ENCODE results near the gene KLHL22. TPM values are rescaled to one million over a fixed set of nuclear protein-coding genes. Genes with fewer than 3 reads are reported as not detected.

The KLHL22 gene
- total and polyA plus RNA-seq, 4 donors = 12.1 to 28.3 (median 18.8) TPM

DNA sequence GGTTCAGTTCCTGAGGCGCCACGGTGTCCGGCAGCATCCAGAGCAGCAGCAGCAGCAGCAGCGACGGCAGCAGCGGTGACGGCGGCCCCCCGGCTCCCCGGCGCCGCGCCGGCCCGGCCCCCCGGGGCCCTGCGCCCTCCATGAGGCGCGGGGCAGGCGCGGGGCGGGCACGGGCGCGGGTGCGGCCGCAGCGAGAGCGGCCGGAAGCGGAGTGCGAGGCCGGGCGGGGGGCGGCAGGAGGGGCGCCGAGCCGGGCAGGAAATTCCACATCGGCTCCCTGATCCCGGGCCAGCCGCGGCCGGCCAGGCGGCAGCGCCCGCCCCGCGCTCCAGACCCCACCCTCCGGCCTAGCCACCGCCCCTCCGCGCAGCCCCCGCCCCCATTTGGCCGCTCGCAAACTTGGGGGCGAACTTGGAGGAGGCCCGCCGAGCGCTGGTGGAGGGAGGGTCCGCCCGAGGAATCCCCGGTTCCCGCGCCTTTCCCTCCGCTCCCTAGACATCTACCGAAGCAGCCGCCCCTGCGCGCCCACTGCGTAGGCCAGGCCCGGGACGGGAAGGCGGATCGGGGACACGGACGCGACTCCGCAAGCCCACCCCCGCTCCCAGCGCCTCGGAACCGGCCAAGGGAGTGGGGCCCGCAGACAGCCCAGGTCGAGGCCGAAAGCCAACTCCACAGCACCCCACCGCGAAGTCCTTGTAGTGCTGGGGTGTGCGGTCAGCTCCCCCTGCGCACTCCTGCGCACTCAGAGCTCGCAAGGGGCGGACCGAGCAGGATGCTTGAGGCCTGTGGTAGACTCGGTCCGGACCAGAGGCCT lies 57.8 kb downstream of the KLHL22 start, which contains the start of gene SCARF2:
SCARF2 (minus strand) TSS at position 213 of the 814 bp plus-strand sequence; CDS start at position 142, 71 bp downstream.
- ATAC-seq (ENCODE audit: insufficient read depth, low FRiP score) (peak; percentile 48), DNase-seq (peak; percentile 92 to 96 (median 92))
- H3K4me3 ChIP-seq = peak within 1 kb of the TSS; percentile 63
- H3K27me3 ChIP-seq (ENCODE audit: control insufficient read depth in 3 of 3, insufficient read depth in 3 of 3, low read length in 2 of 3) = no peaks in the 10 kb centered on the region
- H3K4me1 ChIP-seq (ENCODE audit: control insufficient read depth in 5 of 5, insufficient read depth in 5 of 5, low read length in 5 of 5) = peaks cover 0 to 48% (median 15%) of the 10 kb centered on the region in 5 donors
- H3K9ac ChIP-seq (ENCODE audit: insufficient read depth in 1 of 2, low read length in 2 of 2) = peak within 1 kb of the TSS; percentile 54 to 55
- 2% methylated on average over 56 to 95 of the region's 95 CpGs for WGBS, 2 donors
- H3K36me3 ChIP-seq (ENCODE audit: control insufficient read depth in 4 of 4, insufficient read depth in 4 of 4, low read length in 4 of 4) = peaks cover 0 to 4% (median 2%) of the 10 kb centered on the region in 4 donors
- TF ChIP-seq, protein P1, sequence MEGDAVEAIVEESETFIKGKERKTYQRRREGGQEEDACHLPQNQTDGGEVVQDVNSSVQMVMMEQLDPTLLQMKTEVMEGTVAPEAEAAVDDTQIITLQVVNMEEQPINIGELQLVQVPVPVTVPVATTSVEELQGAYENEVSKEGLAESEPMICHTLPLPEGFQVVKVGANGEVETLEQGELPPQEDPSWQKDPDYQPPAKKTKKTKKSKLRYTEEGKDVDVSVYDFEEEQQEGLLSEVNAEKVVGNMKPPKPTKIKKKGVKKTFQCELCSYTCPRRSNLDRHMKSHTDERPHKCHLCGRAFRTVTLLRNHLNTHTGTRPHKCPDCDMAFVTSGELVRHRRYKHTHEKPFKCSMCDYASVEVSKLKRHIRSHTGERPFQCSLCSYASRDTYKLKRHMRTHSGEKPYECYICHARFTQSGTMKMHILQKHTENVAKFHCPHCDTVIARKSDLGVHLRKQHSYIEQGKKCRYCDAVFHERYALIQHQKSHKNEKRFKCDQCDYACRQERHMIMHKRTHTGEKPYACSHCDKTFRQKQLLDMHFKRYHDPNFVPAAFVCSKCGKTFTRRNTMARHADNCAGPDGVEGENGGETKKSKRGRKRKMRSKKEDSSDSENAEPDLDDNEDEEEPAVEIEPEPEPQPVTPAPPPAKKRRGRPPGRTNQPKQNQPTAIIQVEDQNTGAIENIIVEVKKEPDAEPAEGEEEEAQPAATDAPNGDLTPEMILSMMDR (IDR thresholded peaks at IDR 0.05; ENCODE audit: control extremely low read depth, extremely low read depth) = no peak
- H3K27ac ChIP-seq (ENCODE audit: low read depth in 1 of 2, low read length in 1 of 2) = peak within 1 kb of the TSS in 1 of 2 donors; percentile 65
- H3K9me3 ChIP-seq (ENCODE audit: control insufficient read depth in 4 of 4, insufficient read depth in 3 of 4, low read length in 3 of 4) = no peaks in the 10 kb centered on the region

DNA sequence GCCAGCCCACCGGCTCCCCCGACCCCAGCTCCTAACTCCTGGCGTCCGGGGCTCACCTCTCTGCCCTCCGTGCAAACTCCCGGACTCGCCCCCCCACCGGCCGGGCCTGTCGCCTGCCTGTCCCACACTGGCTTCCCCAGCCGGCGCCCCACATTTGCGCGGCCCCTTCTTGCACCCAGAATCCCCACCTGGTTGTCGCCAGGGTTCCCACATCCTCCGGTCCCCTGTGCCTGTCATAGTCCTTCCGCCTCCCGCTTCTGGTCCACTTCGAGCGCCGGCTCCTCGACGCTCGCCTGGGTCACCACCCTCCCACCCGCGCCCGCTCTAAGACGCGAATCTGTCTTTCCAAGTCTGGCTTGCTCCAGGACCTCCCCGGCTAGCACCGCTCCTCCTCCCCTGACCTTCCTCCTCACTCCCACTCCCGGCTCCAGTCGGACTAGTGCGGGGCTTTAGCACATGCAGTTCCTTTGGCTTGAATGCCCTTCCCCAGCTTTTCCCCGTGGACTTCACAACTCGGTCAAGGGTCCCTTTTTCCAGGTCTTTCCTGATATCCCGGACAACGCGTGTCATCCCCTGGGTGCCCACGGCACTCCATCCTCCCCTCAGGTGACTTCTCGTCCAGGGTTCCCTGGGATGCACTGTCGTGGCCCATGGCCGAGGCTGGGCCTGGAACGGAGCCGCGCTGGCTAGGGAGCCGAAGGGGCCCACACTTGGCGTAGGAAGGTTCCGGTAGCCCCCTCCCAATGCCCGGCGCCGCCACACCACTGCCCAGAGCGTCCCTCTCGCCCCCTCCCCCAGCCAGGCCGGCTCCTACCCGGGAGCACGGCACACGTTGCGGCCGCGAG lies 58.6 kb downstream of the KLHL22 start:
- Histone ChIP-seq H3K4me1 (ENCODE audit: control insufficient read depth in 5 of 5, insufficient read depth in 5 of 5, low read length in 5 of 5) (peaks cover 0 to 50% (median 17%) of the 10 kb centered on the region in 5 donors), H3K27ac (ENCODE audit: low read depth in 1 of 2, low read length in 1 of 2) (peak overlapping the region in 1 of 2 donors; percentile 48), H3K36me3 (ENCODE audit: control insufficient read depth in 4 of 4, insufficient read depth in 4 of 4, low read length in 4 of 4) (peaks cover 0 to 6% (median 1%) of the 10 kb centered on the region in 4 donors), H3K9ac (ENCODE audit: insufficient read depth in 1 of 2, low read length in 2 of 2) (peak overlapping the region in 1 of 2 donors; percentile 54), H3K27me3 (ENCODE audit: control insufficient read depth in 3 of 3, insufficient read depth in 3 of 3, low read length in 2 of 3) (no peaks in the 10 kb centered on the region), H3K9me3 (ENCODE audit: control insufficient read depth in 4 of 4, insufficient read depth in 3 of 4, low read length in 3 of 4) (no peaks in the 10 kb centered on the region), H3K4me3 (peak overlapping the region; percentile 63)
- DNase-seq (peak in 2 of 3 donors; percentile 48 to 57), ATAC-seq (ENCODE audit: insufficient read depth, low FRiP score) (no peak)
- 1 to 2% methylated on average over 60 to 61 of the region's 61 CpGs for WGBS, 2 donors
- TF ChIP-seq, protein P1 (IDR thresholded peaks at IDR 0.05; ENCODE audit: control extremely low read depth, extremely low read depth) = no peak

DNA sequence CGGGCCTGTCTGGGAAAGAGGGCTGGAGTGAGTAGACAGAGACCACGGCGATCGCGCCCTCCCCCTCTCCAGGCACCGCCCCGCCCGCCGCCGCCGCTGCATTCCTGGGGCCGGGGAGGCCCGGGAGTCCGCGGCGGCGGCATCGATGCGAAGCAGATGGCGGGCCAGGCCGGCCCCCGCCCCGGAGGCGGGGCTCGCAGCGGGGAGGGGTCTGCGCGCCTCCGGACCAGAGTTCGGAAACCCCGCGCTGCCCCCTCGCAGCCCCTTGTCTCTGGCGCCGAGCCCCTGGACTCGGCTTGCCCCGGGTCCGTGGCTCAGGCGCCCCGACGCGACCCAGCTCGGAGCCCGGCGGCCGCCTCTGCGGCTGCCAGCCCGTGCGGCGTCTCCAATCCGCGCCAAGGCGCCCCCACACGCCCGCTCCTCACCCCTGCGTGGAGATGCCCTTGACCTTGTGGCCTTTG lies 59.3 kb downstream of the KLHL22 start:
- DNase-seq (peak; percentile 88 to 90 (median 90)), ATAC-seq (ENCODE audit: insufficient read depth, low FRiP score) (no peak)
- TF ChIP-seq, protein P1 (IDR thresholded peaks at IDR 0.05; ENCODE audit: control extremely low read depth, extremely low read depth) = no peak
- Histone ChIP-seq H3K27me3 (ENCODE audit: control insufficient read depth in 3 of 3, insufficient read depth in 3 of 3, low read length in 2 of 3) (peaks cover 0 to 3% (median 0%) of the 10 kb centered on the region in 3 donors), H3K9me3 (ENCODE audit: control insufficient read depth in 4 of 4, insufficient read depth in 3 of 4, low read length in 3 of 4) (no peaks in the 10 kb centered on the region), H3K27ac (ENCODE audit: low read depth in 1 of 2, low read length in 1 of 2) (peak overlapping the region in 1 of 2 donors; percentile 48), H3K36me3 (ENCODE audit: control insufficient read depth in 4 of 4, insufficient read depth in 4 of 4, low read length in 4 of 4) (peaks cover 0 to 6% (median 1%) of the 10 kb centered on the region in 4 donors), H3K9ac (ENCODE audit: insufficient read depth in 1 of 2, low read length in 2 of 2) (no peak overlapping the region), H3K4me1 (ENCODE audit: control insufficient read depth in 5 of 5, insufficient read depth in 5 of 5, low read length in 5 of 5) (peaks cover 0 to 53% (median 19%) of the 10 kb centered on the region in 5 donors), H3K4me3 (peak overlapping the region; percentile 63)
- 0 to 1% methylated on average over 36 to 56 of the region's 56 CpGs for WGBS, 2 donors

Measured in lung (tissue), 12 donors.